ENCODE measurements around the gene MRPS18C.
A peak's percentile ranks its signal among the peaks of the same experiment; 100 is the strongest.
"Not testable (repeated sequence)": the region's sequence is repeated elsewhere in the genome, so short reads cannot be mapped to it uniquely, and the experiment has no call there.

MRPS18C gene

DNA sequence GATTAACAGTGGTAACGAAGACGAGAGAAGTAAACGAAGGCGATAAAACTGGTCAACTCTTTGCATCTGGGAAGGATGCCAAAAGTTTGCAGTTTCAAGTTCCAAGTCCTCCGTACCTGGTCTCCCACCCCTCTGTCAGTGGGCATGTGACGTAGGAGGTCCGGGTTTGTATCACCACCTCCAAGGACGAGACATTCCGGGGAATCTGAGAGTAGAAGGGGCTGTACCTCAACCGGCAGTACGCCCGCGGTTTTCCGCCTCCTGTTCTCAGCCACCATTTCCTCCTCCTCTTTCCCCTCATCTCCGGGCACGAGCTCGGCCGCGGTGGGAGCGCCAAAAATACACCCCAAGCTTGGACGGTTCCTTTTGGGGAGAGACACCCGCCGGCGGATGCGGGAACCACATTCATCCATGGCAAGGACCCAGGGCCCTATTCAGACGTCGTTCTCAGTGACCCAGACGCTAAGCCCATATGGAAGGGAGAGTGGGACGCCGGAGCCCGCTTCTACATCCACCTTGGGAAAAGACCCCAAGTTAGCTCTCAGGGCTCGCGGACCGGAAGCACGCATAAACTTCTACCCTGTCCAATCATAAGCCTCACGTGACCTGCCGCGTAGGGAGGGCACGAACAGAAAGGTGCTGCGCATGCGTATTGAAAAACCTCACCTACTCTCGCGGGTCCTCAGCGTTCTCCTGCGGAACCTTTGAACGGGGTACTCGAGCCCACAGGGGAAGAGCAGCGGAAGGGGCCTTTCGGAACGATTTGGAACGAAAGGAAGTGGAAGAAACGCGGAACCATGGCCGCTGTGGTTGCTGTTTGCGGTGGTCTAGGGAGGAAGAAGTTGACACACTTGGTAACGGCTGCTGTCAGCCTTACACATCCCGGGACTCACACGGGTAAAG lies at the start of gene MRPS18C, which contains the start of gene HELQ:
Gene MRPS18C, plus strand, starts transcription at position 778 of the 903 bp plus-strand sequence. Its CDS starts 20 bp downstream, at position 798.
Gene HELQ, minus strand, starts transcription at position 543 of the 903 bp plus-strand sequence. Its CDS starts 130 bp downstream, at position 413.
- peak; percentile 97 for DNase-seq

DNA sequence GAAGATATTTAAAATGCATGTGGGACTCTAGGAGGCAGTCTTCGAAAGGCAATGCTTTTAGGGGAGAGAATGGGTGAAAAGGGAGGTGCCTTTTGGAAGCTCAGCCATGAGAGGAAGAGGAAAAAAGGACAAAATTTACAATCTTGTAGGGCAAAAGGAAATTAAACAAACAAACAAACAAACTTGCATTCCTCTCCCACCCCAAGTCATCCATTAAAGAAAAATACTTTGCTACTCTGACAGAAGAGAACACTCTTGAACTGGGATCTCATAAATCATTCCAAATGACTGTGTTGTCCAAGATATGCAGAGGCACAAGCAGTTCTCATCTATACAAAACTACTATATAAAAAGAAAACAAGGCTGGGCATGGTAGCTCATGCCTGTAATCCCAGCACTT lies 47.0 kb upstream of the MRPS18C start:
- DNase-seq: no peak

DNA sequence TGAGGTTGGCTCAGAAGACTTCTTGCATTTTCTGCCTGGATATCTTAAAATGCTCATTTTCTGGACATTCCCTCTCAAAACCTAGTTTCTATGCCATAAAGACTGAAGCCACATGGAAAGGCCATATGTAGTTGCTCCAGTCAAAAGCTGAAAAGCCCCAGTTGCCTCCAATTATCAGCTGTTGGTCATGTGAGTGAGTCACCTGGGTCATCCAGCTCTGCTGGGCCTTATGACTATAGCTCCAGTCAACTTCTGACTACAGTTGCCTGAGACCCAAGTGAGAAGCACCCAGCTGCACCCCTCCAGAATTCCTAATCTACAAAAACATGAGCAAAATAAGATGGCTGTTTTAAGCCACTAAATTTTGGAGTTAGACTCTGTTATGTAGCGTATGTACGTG lies 42.2 kb upstream of the MRPS18C start:
- no peak for DNase-seq

GRCh38 chr4:83417566-83417965 lies 38.3 kb upstream of the MRPS18C start:
- DNase-seq: no peak

DNA sequence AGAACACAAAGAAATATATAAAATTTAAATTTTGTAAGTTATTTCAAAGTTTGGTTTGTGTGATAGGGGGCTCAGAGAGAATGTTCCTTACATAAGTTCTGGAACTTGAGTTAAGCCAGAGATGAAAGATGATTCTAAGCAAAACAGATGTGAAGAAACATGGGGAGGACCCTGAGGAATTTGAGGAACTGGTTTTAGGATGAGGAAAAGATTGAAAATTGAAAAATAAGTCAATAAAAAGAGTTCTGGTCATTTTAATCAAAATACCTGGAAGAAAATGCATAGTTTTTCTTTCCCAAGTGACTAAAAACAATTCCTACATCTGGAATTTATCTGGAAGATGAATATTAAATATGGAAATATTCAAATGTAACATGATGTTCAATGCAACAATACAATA lies 37.6 kb upstream of the MRPS18C start:
- no peak for DNase-seq

DNA sequence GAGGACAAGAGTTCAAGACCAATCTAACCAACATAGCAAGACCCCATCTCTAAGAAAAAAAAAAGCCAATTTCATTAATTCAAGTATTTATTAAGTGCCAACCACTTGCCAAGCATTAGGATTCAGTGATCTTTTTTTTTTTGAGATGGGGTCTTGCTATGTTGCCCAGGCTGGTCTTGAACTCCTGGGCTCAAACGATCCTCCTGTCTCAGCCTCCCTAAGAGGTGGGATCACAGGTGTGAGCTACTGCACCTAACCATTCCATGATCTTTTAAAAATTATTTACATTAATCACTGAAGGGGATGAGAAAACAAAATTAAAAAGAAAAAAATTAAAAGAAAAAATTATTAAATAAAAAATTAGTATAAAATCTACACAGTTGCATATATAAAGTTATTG lies 24.7 kb upstream of the MRPS18C start:
- DNase-seq: no peak

GRCh38 chr4:83436680-83437079 lies 19.2 kb upstream of the MRPS18C start:
- no peak for DNase-seq

- no peak for DNase-seq
Measured at GRCh38 chr4:83438719-83439118, 17.1 kb upstream of the MRPS18C start.

DNA sequence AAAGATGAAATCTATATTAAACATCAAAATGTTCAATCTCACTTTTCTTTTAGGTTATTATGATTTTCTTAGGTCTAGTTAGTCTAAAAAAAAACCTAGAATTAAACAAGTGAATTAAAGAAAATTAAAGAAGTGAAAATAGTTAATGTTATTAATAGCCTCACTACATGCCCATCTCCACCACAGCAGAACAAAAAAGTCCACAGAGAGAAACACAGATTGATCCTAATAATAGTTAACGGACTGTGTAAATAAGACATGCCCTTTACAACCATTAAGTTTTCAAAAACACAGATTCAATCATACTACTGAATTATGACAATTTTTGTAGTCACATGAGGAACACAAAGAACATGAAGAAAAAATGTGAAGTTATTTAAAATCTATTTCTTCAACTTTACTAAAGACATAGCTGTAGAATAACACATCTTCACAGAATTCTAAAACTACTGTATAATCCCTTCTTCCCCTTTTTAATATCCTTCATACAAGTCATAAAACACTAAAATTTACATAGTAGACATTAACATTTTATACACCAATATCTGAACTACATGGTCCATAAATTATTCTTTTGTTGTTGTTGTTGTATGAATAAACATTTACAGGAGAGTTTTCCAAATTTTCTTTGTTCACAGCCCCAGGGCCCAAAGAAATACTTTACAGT lies 15.6 kb upstream of the MRPS18C start:
- DNase-seq: no peak

DNA sequence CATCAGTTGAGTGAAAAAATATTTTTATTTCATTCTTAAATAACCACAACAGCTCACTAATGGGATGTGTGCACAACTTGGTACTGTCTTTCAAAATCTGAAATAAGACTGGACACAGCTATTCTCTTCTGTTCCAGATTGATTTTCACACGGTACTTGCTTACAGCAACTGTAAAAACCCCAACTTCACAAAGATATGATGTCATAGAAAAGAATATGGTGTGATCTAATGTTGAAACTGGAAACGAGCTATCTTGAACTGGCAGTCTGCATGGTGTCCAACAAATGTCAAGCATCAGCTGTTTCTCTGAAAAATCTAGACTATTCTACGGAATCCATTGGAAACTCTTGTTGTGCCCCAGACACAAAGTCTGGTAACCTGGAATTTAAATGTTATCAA lies 15.0 kb upstream of the MRPS18C start:
- no peak for DNase-seq

DNA sequence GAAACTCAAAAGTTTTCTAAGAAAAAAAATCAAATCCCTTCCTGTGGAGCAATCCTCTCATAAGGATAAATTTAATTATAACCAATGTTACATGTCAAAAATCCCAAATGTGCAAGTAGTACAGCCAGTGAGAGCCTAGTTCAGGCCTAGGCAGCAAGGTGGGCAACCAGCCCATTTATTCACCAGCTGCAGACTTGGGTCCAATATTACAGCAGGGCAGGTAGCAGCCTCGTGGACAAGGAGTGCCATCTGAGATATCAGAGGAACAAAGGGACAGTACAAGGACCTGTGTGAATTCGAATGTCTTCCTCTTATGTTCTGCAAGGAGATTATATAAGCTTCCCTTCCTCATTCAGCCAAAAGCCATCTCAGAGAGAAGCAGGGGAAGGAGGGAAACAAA lies 6.8 kb upstream of the MRPS18C start:
- DNase-seq: no peak

- no peak for DNase-seq
Measured at GRCh38 chr4:83454686-83455085, 1.2 kb upstream of the MRPS18C start.

DNA sequence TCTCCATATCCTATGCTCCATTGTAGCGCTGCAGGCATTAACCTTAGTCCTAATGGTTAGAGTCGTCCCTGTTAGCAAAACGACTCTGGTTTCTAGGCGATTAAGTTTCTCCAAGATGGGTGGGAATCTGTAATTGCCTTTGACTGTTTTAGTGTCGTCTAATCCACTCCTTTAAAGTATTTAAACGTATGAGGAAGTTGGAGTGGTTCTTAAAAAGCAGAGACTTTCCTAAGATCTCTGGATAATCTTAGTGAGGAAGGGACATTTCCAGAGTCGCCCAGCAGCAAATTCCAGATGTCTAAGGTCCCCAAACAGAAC lies 285 bp downstream of the MRPS18C start:
- DNase-seq: no peak

- no peak for DNase-seq
Measured at GRCh38 chr4:83473423-83473822, 17.6 kb downstream of the MRPS18C start.

DNA sequence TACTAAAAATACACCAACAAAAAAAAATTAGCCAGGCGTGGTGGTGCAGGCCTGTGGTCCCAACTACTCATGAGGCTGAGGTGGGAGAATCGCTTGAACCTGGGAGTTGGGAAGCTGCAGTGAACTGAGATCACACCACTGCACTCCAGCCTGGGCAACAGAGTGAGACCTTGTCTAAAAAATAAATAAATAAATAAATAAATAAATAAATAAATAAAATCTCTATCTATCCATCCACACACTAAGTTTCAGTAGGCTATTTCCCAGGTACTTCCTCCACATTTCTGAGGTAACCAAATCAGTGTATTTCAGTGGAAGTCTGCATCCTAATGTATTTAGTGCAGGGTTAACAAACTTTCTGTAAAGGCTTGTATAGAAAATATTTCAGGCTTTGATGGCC lies 18.1 kb downstream of the MRPS18C start:
- DNase-seq: no peak

DNA sequence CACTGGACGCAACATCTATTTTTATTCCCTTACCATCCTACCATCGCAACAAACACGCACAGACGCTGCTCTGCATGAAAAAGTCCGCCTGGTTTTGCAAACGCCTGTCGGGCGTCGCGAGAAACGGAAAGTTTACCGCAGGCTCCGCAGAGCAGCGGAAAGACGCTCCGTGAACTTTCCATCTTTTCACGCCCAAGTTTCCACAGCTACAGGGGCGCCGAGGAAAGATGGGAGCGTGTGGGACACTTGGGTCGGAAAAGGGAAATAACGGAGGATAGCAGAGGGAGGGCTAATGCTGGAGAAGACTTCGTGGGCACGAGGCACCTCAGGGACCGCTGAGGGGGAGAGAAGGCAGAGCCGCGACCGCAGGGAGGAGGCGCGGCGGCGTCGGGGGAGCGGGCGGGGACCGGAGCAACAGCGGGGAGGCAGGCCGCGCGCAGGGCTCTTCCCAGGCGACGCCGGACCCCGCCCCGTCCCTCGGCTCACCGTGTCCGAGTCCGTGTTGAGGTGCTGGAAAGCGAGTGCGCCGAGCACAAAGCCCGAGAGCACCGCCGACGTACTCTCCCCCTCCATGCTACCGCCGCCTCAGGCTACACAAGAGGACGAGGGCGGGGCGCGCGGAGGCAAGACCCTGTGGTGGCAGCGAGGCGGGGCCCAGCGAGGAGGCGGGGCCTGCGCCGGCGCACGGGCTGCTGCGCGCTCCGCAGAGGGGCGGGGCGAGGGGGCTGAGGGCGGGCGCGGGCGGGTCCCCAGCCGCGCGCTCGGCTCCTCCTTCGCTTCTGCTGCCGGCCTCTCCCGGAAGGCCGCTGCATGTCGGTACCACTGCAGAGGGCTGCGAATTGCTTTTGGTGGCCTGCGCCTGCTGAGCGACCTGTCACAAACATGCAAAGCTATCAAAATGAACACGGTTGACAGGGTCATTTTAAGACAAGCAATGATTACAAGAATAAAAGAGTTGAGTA lies 28.9 kb downstream of the MRPS18C start, which contains the start of gene ABRAXAS1:
Gene ABRAXAS1, minus strand, starts transcription at position 601 of the 962 bp plus-strand sequence. Its CDS starts 28 bp downstream, at position 573.
- peak; percentile 95 for DNase-seq

GRCh38 chr4:83486457-83487129 lies 30.7 kb downstream of the MRPS18C start:
- DNase-seq: no peak

DNA sequence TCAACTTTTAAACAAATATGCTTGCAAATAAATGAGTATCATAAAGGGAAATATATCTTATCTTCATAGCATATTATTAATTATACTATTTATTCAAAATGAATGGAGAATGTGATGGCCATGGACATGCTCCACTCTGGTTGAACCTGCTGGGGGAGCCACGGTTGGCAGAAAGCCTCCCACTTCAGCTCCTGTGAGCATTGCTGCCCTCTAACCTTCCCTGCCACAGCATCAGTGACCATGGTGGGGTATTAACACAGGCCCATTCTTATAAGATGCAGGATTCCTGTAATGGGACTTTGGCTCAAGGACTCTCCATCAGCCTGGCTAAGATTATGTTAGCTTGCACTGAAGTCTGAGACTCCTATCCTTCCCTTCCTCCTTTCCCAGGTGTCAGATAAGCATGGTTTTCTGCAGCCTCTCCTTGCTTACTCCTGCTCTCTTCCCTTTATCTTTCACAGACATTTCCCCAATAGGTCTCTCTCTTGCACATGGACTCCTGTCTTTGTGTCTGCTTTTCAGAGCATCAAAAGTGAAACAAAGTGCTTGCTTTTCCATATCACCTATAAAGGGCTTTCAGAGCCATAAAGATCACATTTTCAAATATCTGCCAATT lies 34.0 kb downstream of the MRPS18C start:
- no peak for DNase-seq

GRCh38 chr4:83490876-83491450 lies 35.1 kb downstream of the MRPS18C start:
- peak; percentile 4 for DNase-seq

- DNase-seq: not testable (repeated sequence)
Measured at GRCh38 chr4:83496085-83496917, 40.4 kb downstream of the MRPS18C start.

GRCh38 chr4:83498187-83498586 lies 42.3 kb downstream of the MRPS18C start:
- DNase-seq: no peak

Measured in NCI-H69 (cell line).